Activated CD4-positive, alpha-beta T cell treated with anti-CD3 and anti-CD28 coated beads, Interleukin-2, Interleukin-4, amounts not matched to agents 100 ng/mL and 50 ng/mL, durations not matched to agents 16 hours and 8 hours (primary cell): Measurements from ENCODE around the gene DLG3.
"Not testable (repeated sequence)": the region's sequence is repeated elsewhere in the genome, so short reads cannot be mapped to it uniquely, and the experiment has no call there.

Experiments
- DNase-seq: peaks from one replicate; pipeline ENCODE4 v3.0.0-alpha.2; 2020; ENCODE audit warnings: low spot score

DLG3 gene

GRCh38 chrX:70476934-70477733, 32.5 kb downstream of the DLG3 start:
- no peak for DNase-seq

DNA sequence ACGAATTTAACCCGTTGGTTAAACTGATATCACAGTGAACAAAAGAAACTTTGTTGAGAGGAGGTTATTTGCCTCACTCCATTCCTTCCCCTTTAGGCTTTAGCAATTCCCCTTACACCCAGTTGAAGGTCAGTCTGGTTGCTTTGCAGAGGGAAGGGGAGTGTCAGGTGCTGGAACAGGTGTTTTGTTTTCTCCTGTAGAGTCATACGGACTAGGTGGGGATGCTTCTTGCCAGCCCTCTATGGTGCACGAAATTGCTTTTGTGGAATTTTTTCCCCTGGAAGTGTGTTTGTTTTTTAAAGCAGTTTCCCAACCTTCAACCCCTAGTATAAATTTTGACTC, 33.1 kb downstream of the DLG3 start:
- no peak for DNase-seq

DNA sequence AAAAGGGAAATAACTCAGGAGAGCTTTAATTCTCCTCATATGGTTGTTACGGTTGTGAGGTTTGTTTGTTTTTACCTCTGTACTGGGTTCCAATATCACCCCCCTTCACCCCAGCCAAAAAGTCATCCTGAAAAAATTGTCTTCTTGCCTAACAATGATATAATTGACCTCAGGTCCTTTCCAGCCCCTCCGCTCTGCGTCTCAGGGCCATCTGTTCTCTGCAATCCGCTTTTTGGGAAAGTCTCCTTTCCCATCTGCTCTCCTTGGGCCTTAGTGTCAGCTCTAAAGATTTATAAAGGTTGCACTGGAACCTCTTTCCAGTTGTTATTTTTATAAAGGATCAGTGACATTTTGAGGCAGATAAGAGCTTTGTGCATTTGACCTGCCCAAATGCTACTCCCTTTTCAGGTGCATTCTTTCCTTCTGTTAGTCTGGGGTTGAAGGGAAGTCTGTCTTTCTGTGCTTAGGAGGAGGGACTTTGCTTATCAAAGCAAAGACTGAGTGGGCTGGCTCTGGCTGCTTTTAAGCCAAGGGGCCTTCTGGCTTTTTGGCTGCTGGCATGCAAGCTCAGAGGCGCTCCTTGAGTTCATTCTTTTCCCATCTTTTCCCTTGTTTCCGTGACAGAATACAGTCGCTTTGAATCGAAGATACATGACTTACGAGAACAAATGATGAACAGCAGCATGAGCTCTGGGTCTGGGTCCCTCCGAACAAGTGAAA, 34.1 kb downstream of the DLG3 start:
- no peak for DNase-seq

- no peak for DNase-seq
Observed at GRCh38 chrX:70479247-70479921, 34.7 kb downstream of the DLG3 start.

GRCh38 chrX:70479922-70480659, 35.5 kb downstream of the DLG3 start:
- no peak for DNase-seq

DNA sequence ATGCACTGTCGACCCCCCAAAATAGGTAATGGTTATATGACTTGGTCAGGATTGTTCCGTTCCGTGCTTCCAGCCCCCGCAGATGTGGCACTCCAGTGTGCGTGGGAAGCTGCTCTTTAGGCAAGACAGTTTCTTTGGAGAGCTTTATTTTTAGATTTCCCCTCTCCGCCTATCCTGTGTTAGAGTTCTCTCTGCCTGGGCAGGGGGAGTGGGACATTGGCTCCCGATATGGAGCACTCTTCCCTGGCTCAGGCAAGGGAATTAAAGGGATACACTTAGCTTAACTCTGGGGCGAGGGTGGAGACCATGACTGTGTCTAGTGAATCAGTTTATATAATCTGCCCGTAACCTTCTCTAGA, 36.0 kb downstream of the DLG3 start:
- no peak for DNase-seq

DNA sequence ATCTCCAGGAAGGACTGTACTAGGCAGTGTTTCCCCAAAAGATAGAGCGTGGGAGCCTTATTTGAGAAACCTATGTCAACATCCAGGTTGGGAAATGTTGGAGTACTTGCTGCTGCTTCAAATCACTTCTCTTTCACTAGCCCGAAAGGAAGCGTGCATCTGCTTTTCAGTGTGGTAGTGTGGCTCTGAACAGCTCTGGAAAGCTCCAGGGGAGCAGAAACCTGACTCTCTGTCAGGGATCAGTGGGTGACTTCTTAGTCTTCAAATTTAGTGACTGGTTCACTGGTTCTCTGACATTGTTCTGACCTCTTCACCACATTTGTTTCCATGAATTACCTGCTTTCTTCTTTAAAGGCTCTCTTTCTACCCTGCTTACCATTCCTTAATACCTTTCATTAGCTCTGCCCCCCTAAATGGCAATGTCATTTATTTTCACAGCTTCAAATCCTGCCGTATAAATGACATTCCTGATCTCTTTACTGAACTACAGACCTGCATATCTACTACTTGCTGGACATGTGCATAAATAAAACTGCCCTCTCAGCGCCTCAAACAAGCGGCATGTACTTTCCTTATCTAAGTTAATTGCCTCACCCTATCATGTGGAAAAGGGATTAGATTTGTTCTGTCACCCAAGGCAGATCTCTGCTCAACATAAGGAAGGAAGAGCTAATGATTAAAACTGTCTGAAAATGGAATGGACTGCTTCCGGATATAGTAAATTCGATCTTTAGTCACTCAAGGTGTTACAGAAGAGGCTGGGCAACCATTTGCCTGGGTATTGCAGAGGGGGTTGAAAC, 37.0 kb downstream of the DLG3 start:
- no peak for DNase-seq

DNA sequence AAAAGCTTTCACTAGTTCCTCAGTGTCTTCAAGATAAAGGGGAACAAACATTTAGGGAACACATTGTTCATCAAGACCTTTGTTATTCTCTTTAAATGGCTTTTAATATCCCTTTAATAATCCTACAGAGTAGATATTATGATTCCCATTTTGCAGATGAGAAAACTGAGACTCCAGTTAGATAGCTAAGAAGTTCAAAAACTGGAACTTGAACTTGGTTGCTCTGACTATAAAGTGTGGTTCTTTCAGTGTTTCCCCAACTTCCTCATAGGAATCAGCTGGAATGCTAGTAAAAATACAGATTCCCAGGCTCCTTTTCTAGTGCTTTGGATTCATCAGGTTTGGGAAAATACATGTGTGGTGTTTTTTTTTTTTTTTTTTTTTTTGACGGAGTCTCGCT, 37.7 kb downstream of the DLG3 start:
- DNase-seq: no peak

GRCh38 chrX:70485466-70485865, 40.8 kb downstream of the DLG3 start:
- DNase-seq: no peak

DNA sequence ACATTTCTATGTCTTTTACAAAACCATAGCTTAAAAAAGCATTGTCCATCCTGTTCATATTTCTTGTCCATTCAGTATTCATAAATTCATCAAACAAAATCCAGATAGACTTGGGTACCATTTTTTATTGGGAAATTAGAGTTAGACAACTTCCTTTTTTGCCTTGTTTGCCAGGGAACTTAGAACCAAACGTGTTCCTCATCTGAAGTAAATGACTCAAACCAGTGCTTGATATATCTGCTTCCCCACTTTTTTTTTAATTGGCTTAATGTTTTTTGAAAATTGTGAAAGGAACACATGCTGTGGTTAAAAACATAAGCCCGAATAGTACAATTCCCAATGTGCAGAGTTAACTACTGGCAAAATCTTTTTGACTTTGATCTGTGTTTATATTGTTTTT, 44.2 kb downstream of the DLG3 start:
- DNase-seq: no peak

- peak; percentile 17 for DNase-seq
Observed at GRCh38 chrX:70494441-70494840, 49.8 kb downstream of the DLG3 start.

DNA sequence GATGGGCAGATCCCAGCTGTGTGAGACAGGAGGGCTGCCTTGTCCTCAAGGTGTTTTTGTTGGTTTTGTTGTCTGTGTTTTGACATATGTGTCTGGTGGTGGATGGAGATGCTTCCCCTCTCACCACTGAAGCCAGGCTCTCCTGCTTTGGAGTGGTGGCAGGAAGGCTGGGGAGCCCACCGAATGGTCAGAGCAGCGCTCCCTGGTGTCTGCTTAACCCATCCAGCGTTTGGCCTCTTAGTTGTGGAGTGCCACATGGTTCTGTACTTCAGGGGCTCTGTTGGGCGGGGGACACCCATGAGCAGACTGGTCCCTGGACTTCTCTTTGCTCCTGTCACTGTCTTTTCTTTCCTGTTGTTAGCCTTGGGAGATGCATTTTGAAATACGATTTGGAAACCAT, 51.9 kb downstream of the DLG3 start:
- no peak for DNase-seq

DNA sequence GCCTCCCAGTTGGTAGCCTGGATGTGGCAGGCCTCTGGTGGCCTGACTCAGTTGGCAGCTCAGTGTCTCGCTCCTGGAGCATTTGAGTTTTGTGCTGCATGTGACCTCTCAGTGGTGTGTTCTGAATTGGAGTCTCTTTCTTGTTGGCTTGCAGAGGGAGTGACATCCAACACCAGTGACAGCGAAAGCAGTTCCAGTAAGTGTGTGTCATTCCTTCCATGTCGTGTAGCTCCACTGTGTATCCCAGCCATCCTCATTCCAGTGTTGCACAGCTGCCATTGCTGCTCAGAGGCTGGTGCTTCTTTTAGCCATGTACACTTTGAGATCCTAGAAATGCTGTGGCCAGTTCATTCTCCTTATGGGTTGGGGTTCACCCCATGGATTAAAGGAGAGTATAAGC, 52.4 kb downstream of the DLG3 start:
- DNase-seq: no peak

GRCh38 chrX:70498129-70498528, 53.5 kb downstream of the DLG3 start:
- no peak for DNase-seq

- DNase-seq: no peak
Observed at GRCh38 chrX:70500826-70501225, 56.2 kb downstream of the DLG3 start.

DNA sequence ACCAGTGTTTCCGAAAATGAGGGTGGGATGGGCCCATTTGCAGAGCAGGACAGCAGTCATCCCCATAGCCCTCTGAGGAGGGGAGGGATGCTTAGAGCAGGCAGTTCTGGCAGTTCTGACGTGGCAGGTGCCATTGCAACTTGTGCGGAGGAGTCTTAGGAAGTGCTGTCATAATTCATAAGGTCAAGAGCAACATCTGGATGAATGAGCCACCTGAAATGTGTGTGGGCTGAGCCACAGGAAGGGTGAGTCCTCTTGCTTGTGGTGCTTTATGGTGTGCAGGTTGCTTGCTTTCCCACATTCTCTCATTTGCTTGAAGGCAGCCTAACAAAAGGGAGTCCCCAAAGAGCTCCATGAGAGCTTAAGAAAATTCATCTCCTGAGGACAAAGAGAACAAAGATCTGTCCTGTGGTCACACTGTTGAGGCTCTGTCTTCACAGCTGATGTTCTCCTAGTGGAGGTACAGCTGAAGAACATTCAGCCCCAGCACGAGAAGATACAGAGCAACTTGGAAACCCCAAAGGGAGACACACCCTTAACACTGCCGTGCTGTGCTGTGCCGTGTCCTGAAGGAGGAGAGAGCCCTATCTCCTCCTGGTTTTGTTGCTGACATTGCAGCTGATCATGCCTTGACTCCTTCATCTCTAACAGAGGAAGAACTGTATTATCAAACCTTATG, 60.3 kb downstream of the DLG3 start:
- peak; percentile 39 for DNase-seq

DNA sequence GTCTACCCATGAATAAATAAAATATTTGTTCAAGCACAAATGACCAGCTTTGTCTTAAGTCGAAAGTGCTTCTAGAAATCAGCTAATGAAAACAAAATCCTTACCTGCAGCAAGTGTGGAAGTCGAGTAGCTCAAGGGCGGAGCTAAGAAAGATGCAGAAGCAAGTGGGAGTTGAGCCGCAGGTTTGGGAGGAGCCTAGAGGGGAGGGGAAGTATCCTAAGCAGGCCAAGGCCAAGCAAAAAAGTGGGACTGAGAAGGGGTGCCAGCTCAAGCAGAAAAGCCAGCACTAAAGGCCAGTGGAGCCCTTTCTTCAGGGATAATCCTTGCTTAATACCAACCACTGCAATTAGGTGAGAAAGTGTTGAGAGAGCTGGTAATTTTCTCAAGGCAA, 60.8 kb downstream of the DLG3 start:
- no peak for DNase-seq

GRCh38 chrX:70508296-70508911, 63.8 kb downstream of the DLG3 start:
- DNase-seq: peak; percentile 62

DNA sequence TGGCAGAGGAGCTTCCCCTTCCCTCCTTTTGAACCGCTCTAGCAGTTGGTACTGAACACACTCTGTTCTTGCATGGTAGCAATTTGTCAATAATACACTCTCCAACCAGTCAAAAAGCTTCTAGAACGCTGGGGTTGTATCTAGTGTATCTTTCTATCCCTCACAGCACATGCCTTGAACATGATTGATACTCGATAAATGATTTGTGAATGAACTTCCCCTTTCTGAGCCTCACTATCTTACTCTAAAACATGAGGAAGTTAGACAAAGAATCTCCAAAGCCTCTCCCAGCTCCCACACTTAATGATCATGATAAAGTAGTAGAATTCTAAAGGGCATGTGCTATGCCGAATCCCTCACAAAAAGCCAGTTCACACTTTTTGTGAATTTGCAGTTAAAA, 64.4 kb downstream of the DLG3 start:
- no peak for DNase-seq

DNA sequence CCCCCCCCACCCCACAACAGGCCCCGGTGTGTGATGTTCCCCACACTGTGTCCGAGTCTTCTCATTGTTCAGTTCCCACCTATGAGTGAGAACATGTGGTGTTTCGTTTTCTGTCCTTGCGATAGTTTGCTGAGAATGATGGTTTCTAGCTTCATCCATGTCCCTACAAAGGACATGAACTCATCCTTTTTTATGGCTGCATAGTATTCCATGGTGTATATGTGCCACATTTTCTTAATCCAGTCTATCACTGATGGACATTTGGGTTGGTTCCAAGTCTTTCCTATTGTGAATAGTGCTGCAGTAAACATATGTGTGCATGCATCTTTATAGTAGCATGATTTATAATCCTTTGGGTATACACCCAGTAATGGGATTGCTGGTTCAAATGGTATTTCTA, 70.6 kb downstream of the DLG3 start:
- DNase-seq: not testable (repeated sequence)

DNA sequence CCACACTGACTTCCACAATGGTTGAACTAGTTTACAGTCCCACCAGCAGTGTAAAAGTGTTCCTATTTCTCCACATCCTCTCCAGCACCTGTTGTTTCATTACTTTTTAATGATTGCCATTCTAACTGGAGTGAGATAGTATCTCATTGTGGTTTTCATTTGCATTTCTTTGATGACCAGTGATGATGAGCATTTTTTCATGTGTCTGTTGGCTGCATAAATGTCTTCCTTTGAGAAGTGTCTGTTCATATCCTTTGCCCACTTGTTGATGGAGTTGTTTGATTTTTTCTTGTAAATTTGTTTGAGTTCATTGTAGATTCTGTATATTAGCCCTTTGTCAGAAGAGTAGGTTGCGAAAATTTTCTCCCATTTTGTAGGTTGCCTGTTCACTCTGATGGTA, 71.1 kb downstream of the DLG3 start:
- DNase-seq: not testable (repeated sequence)
